Measurements from ENCODE around the gene RHEX.

RHEX gene

DNA sequence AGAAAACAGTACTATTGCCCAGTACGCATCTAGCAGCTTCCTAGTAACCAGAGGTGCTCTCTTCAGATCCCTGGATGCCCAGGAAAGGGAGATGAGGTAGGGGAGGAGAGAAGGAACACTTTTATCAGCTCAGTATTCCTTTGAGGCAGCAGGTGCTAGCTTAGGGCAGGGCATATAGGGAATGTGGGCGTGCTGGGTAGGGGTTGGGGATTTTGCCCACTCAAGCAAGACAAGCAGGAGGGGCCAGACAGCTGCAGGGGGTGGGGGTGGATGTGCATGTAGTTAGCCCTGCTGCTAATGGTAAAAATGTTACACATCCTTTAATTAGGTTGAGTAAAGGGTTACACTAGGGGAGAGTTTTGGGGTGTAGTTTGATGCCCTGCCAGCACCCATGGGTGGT, 82.3 kb downstream of the RHEX start:
- 0 out of 2 replicates have a peak overlapping the region, but pooled peaks have one; percentile 2 for H2AFZ ChIP-seq (ENCODE audit: low read depth, low read length)
- H3K27ac ChIP-seq (ENCODE audit: low read length) = no peak overlapping the region
- H3K27me3 ChIP-seq (ENCODE audit: low read depth, low read length) = peaks cover 29% of the 10 kb centered on the region
- no peaks in the 10 kb centered on the region for H4K20me1 ChIP-seq (ENCODE audit: insufficient read depth, low read length)
- H3K9me3 ChIP-seq (ENCODE audit: insufficient read depth, low read length) = no peaks in the 10 kb centered on the region
- H3K4me1 ChIP-seq (ENCODE audit: low read length) = peaks cover 20% of the 10 kb centered on the region
- no peaks in the 10 kb centered on the region for H3K36me3 ChIP-seq (replicated peaks; ENCODE audit: low read depth, low read length)
- no peak overlapping the region for H3K9ac ChIP-seq (ENCODE audit: low read length)
- peak overlapping the region; percentile 29 for H3K4me2 ChIP-seq (ENCODE audit: low read length)
- no peaks in the 10 kb centered on the region for H3K79me2 ChIP-seq (ENCODE audit: low read length)
- H3K4me3 ChIP-seq (ENCODE audit: low read length) = peak overlapping the region; percentile 12; the same call in 1 of the 2 replicates
- TF ChIP-seq EZH2phosphoT487 (IDR thresholded peaks at IDR 0.05; ENCODE audit: low read depth) = no peak
- TF ChIP-seq, protein P1, sequence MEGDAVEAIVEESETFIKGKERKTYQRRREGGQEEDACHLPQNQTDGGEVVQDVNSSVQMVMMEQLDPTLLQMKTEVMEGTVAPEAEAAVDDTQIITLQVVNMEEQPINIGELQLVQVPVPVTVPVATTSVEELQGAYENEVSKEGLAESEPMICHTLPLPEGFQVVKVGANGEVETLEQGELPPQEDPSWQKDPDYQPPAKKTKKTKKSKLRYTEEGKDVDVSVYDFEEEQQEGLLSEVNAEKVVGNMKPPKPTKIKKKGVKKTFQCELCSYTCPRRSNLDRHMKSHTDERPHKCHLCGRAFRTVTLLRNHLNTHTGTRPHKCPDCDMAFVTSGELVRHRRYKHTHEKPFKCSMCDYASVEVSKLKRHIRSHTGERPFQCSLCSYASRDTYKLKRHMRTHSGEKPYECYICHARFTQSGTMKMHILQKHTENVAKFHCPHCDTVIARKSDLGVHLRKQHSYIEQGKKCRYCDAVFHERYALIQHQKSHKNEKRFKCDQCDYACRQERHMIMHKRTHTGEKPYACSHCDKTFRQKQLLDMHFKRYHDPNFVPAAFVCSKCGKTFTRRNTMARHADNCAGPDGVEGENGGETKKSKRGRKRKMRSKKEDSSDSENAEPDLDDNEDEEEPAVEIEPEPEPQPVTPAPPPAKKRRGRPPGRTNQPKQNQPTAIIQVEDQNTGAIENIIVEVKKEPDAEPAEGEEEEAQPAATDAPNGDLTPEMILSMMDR (IDR thresholded peaks at IDR 0.05; ENCODE audit: low read depth, low read length) = no peak

DNA sequence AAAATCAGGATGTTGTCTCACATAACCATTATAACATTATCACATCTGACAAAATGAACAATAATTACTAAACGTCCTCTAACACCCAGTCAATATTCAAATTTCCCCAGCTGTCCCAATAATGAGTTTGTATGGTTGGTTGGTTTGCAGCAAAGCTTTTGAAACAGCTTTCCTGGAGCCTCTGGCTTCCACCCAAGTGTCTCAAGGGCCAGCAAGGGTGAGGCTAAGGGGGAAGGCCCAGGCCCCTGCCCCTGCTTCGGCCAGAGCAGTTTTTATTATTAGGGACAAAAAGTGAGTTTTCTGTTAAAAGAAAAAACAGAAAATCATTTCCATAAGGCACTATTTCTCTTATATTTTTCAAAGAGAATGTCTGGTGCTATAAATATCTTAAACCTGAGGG, 83.3 kb downstream of the RHEX start:
- Histone ChIP-seq H3K27ac (ENCODE audit: low read length) (no peak overlapping the region), H3K4me2 (ENCODE audit: low read length) (peak overlapping the region; percentile 29; the same call in 1 of the 2 replicates), H3K9me3 (ENCODE audit: insufficient read depth, low read length) (no peaks in the 10 kb centered on the region), H3K9ac (ENCODE audit: low read length) (no peak overlapping the region), H3K79me2 (ENCODE audit: low read length) (no peaks in the 10 kb centered on the region), H3K4me3 (ENCODE audit: low read length) (no peak overlapping the region), H2AFZ (ENCODE audit: low read depth, low read length) (no peak overlapping the region), H3K4me1 (ENCODE audit: low read length) (peaks cover 20% of the 10 kb centered on the region), H3K27me3 (ENCODE audit: low read depth, low read length) (peaks cover 39% of the 10 kb centered on the region), H4K20me1 (ENCODE audit: insufficient read depth, low read length) (no peaks in the 10 kb centered on the region), H3K36me3 (replicated peaks; ENCODE audit: low read depth, low read length) (no peaks in the 10 kb centered on the region)
- TF ChIP-seq, protein P1 (IDR thresholded peaks at IDR 0.05; ENCODE audit: low read depth, low read length) = no peak
- TF ChIP-seq EZH2phosphoT487 (IDR thresholded peaks at IDR 0.05; ENCODE audit: low read depth) = no peak

DNA sequence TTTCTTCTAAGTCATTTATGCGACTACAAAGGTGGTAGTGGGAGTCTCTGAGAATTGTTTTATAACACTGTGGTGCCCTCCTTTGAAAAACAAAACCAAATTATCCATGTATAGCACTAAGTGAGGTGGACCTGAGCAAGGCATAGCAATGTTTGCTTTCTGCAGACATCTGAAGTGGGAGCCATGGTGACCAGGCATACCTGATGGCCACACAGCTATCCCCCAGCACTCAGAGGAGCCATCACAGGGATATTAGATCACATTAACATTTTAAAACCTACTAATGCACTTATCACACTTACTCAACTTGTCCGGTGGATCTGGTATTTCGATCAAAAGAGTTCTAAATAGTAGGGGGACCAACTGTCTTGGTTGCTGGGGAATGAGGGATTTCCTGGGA, 89.0 kb downstream of the RHEX start:
- Histone ChIP-seq H3K4me2 (ENCODE audit: low read length) (no peak overlapping the region), H3K4me3 (ENCODE audit: low read length) (no peak overlapping the region), H3K9me3 (ENCODE audit: insufficient read depth, low read length) (no peaks in the 10 kb centered on the region), H3K27ac (ENCODE audit: low read length) (no peak overlapping the region), H3K4me1 (ENCODE audit: low read length) (no peaks in the 10 kb centered on the region), H3K36me3 (replicated peaks; ENCODE audit: low read depth, low read length) (no peaks in the 10 kb centered on the region), H3K27me3 (ENCODE audit: low read depth, low read length) (peaks cover 68% of the 10 kb centered on the region), H2AFZ (ENCODE audit: low read depth, low read length) (no peak overlapping the region), H4K20me1 (ENCODE audit: insufficient read depth, low read length) (no peaks in the 10 kb centered on the region), H3K79me2 (ENCODE audit: low read length) (no peaks in the 10 kb centered on the region), H3K9ac (ENCODE audit: low read length) (no peak overlapping the region)
- TF ChIP-seq, protein P1 (IDR thresholded peaks at IDR 0.05; ENCODE audit: low read depth, low read length) = no peak
- no peak for TF ChIP-seq EZH2phosphoT487 (IDR thresholded peaks at IDR 0.05; ENCODE audit: low read depth)

DNA sequence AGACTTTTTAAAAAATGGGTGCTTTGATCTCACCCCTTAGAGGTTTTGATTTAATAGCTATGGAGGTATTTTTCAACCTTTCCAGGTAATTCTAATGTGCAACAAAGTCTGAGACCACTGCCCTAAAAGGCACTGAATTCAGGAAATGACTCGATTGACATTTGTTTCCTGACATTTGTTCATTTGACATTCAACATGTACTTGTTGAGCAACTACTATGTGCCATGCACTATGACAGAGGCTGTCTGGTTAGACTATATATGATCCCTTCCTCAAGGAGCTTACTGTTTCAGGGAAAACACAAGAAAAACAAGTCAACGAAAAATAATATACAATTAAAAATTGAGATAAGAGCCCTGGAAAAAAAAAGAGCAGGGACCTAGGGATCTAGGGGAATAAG, 89.8 kb downstream of the RHEX start:
- H3K9me3 ChIP-seq (ENCODE audit: insufficient read depth, low read length) = no peaks in the 10 kb centered on the region
- no peaks in the 10 kb centered on the region for H3K79me2 ChIP-seq (ENCODE audit: low read length)
- H4K20me1 ChIP-seq (ENCODE audit: insufficient read depth, low read length) = no peaks in the 10 kb centered on the region
- peaks cover 66% of the 10 kb centered on the region for H3K27me3 ChIP-seq (ENCODE audit: low read depth, low read length)
- no peaks in the 10 kb centered on the region for H3K36me3 ChIP-seq (replicated peaks; ENCODE audit: low read depth, low read length)
- no peaks in the 10 kb centered on the region for H3K4me1 ChIP-seq (ENCODE audit: low read length)
- TF ChIP-seq EZH2phosphoT487 (IDR thresholded peaks at IDR 0.05; ENCODE audit: low read depth) = no peak
- TF ChIP-seq, protein P1 (IDR thresholded peaks at IDR 0.05; ENCODE audit: low read depth, low read length) = no peak
- H3K9ac ChIP-seq (ENCODE audit: low read length) = no peak overlapping the region
- H3K4me3 ChIP-seq (ENCODE audit: low read length) = no peak overlapping the region
- no peak overlapping the region for H3K4me2 ChIP-seq (ENCODE audit: low read length)
- H2AFZ ChIP-seq (ENCODE audit: low read depth, low read length) = no peak overlapping the region
- no peak overlapping the region for H3K27ac ChIP-seq (ENCODE audit: low read length)

All from OCI-LY3 (cell line).